Breast epithelium (tissue), 4 donors: ENCODE results near the gene NOSIP. TPM values are rescaled to one million over a fixed set of nuclear protein-coding genes. Genes with fewer than 3 reads are reported as not detected.

Experiments
- DNase-seq, 2 donors: peaks; one replicate each; pipeline ENCODE4 v3.0.0-alpha.2; 2019; ENCODE audit warnings: low spot score in 2 of 2
- H3K27ac ChIP-seq, 2 donors: fragments of 200-600 bp; sonication (generic) in 1 of 2; one replicate each; pipeline ENCODE4 v1.5.1; 2016 to 2019; ENCODE audit warnings: mild to moderate bottlenecking in 1 of 2
- H3K27me3 ChIP-seq, 2 donors: fragments of 200-600 bp; sonication (generic) in 1 of 2; one replicate each; pipeline versions ENCODE4 v1.5.1 to v1.6.0; 2017 to 2019; ENCODE audit warnings: control low read depth in 1 of 2, mild to moderate bottlenecking in 1 of 2
- H3K36me3 ChIP-seq: fragments of 200-600 bp; one replicate; pipeline ENCODE4 v1.5.1; 2019
- H3K4me1 ChIP-seq, 2 donors: fragments of 200-600 bp; sonication (generic); one replicate each; pipeline ENCODE4 v1.5.1; 2016 to 2019; ENCODE audit warnings: control low read depth in 1 of 2
- H3K4me3 ChIP-seq, 3 donors: fragments of 200-600 bp; sonication (generic); 1 replicate in 2 of 3; 2 replicates in 1 of 3; pipeline ENCODE4 v1.5.1; 2016 to 2019; ENCODE audit warnings: mild to moderate bottlenecking in 3 of 3, moderate library complexity in 2 of 3
- H3K9me3 ChIP-seq, 2 donors: fragments of 200-600 bp; sonication (generic) in 1 of 2; one replicate each; pipeline ENCODE4 v1.5.1; 2016 to 2019; ENCODE audit warnings: control low read depth in 1 of 2
- POLR2A ChIP-seq: fragments of 450-650 bp; IDR thresholded peaks from one replicate; pipeline ENCODE4 v1.6.1; 2016; ENCODE audit warnings: antibody characterized with exemption, mild to moderate bottlenecking, moderate library complexity
- POLR2AphosphoS5 ChIP-seq, 3 donors: sonication (generic); formaldehyde crosslinking; IDR thresholded peaks; one replicate each; pipeline ENCODE4 v1.6.1; 2017; ENCODE audit warnings: antibody characterized with exemption in 3 of 3
- intact Hi-C: fragments of 100-400 bp; cut with DNase I; formaldehyde crosslinking; loops from one replicate; pipeline ENCODE4 v1.15.1; 2023; ENCODE audit warnings: low total_unique reads
- total RNA-seq, 3 donors: library from RNA; depleted of rRNA; stranded (reverse); fragments of >200 nt; gene quantifications; one replicate each; pipeline ENCODE4 v1.1.0, GENCODE V29; 2016
- TF ChIP-seq, protein P1 (sequence below), 3 donors: fragments of 450-650 bp; IDR thresholded peaks; one replicate each; pipeline ENCODE4 v1.5.1; 2016 to 2017; ENCODE audit warnings: antibody characterized with exemption in 3 of 3, mild to moderate bottlenecking in 3 of 3, moderate library complexity in 3 of 3

NOSIP gene
- total RNA-seq, 3 donors from 2014 or later: 54.7 to 60.0 (median 57.4) TPM

DNA sequence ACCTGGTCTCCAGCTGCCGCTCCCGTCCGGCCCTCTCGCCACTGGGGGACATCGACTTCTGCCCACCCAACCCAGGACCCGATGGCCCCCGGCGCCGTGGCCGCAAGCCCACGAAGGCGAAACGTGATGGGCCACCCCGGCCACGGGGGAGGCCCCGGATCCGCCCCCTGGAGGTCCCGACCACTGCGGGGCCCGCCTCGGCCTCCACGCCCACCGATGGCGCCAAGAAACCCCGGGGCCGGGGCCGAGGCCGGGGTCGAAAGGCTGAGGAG, 17.3 kb upstream of the NOSIP start:
- Histone ChIP-seq H3K27me3 (no peaks in the 10 kb centered on the region), H3K36me3 (peaks cover 5% of the 10 kb centered on the region), H3K4me3 (no peak overlapping the region), H3K27ac (no peak overlapping the region), H3K4me1 (peaks cover under 1 to 3% of the 10 kb centered on the region in 2 donors), H3K9me3 (no peaks in the 10 kb centered on the region)
- DNase-seq: no peak
- intact Hi-C loops: no loop called here
- no peak for TF ChIP-seq POLR2A
- TF ChIP-seq, protein P1, sequence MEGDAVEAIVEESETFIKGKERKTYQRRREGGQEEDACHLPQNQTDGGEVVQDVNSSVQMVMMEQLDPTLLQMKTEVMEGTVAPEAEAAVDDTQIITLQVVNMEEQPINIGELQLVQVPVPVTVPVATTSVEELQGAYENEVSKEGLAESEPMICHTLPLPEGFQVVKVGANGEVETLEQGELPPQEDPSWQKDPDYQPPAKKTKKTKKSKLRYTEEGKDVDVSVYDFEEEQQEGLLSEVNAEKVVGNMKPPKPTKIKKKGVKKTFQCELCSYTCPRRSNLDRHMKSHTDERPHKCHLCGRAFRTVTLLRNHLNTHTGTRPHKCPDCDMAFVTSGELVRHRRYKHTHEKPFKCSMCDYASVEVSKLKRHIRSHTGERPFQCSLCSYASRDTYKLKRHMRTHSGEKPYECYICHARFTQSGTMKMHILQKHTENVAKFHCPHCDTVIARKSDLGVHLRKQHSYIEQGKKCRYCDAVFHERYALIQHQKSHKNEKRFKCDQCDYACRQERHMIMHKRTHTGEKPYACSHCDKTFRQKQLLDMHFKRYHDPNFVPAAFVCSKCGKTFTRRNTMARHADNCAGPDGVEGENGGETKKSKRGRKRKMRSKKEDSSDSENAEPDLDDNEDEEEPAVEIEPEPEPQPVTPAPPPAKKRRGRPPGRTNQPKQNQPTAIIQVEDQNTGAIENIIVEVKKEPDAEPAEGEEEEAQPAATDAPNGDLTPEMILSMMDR (IDR thresholded peaks at IDR 0.05): no peak
- no peak for TF ChIP-seq POLR2AphosphoS5 (IDR thresholded peaks at IDR 0.05)

DNA sequence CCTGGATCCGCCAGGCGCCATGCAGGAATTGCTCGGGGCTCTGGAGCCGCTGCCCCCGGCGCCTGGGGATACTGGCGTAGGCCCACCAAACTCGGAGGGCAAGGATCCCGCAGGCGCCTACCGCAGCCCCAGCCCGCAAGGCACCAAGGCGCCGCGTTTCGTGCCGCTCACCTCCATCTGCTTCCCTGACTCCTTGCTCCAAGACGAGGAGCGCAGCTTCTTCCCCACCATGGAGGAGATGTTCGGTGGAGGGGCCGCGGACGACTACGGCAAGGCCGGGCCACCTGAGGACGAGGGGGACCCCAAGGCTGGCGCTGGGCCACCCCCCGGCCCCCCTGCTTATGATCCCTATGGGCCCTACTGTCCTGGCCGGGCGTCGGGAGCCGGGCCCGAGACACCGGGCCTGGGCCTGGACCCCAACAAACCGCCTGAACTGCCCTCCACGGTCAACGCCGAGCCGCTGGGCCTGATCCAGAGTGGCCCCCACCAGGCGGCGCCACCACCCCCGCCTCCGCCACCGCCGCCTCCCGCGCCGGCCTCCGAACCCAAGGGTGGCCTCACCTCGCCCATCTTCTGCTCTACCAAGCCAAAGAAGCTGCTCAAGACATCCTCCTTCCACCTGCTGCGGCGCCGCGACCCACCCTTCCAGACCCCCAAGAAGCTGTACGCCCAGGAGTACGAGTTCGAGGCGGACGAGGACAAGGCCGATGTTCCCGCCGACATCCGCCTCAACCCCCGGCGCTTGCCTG, 16.8 kb upstream of the NOSIP start:
- no peak for DNase-seq
- Histone ChIP-seq H3K4me3 (no peak overlapping the region), H3K36me3 (peaks cover 5% of the 10 kb centered on the region), H3K9me3 (no peaks in the 10 kb centered on the region), H3K27ac (no peak overlapping the region), H3K4me1 (peaks cover 4 to 6% of the 10 kb centered on the region in 2 donors), H3K27me3 (no peaks in the 10 kb centered on the region)
- TF ChIP-seq POLR2AphosphoS5 (IDR thresholded peaks at IDR 0.05): no peak
- TF ChIP-seq, protein P1 (IDR thresholded peaks at IDR 0.05): no peak
- TF ChIP-seq POLR2A: no peak
- intact Hi-C loops: no loop called here

DNA sequence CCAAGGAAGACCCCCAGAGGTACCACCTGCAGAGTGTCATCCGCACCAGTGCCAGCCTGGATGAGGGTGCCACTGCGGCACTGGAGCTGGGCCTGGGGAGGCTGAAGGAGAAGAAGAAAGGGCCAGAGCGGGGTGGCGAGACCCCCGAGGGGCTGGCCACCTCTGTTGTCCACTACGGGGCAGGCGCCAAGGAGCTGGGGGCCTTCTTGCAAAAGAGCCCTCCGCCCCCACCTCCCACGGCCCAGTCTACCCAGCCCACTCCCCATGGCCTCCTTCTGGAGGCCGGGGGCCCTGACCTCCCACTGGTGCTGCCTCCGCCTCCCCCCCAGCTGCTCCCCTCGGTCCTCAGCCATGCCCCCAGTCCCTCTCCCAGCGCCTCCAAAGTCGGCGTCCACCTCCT, 16.1 kb upstream of the NOSIP start:
- H3K27ac ChIP-seq: peak overlapping the region in 1 of 2 donors; percentile 12
- DNase-seq: no peak
- no peaks in the 10 kb centered on the region for H3K27me3 ChIP-seq
- H3K36me3 ChIP-seq: peaks cover 5% of the 10 kb centered on the region
- intact Hi-C loops: no loop called here
- TF ChIP-seq POLR2A: no peak
- TF ChIP-seq, protein P1 (IDR thresholded peaks at IDR 0.05): no peak
- no peak for TF ChIP-seq POLR2AphosphoS5 (IDR thresholded peaks at IDR 0.05)
- H3K4me1 ChIP-seq: peaks cover 4 to 6% of the 10 kb centered on the region in 2 donors
- no peak overlapping the region for H3K4me3 ChIP-seq
- no peaks in the 10 kb centered on the region for H3K9me3 ChIP-seq

DNA sequence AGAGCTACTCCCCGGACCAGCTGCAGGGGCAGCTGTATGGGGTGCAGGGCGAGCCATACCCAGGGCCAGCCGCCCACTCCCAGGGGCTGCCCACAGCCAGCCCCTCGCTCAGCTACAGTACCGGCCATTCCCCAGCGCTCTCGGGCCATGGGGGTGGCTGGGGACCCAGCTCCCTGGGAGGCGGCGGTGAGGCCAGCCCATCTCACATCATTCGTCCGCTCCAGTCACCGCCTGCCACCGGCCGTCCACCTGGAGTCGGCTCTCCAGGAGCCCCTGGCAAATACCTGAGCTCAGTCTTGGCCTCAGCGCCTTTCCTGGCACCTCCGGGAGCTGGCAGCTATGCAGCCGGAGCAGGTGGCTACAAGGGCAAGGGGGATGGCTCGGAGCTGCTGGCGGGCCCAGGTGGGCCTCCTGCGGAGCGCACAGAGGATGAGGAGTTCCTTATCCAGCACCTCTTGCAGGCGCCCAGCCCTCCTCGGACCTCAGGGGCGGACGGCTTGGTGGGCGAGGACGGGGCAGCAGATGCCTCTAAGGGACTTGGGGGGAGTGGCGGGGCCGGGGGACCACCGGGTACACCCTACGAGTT, 15.6 kb upstream of the NOSIP start:
- H3K36me3 ChIP-seq: peaks cover 5% of the 10 kb centered on the region
- H3K27ac ChIP-seq: peak overlapping the region in 1 of 2 donors; percentile 12
- no peaks in the 10 kb centered on the region for H3K9me3 ChIP-seq
- no peaks in the 10 kb centered on the region for H3K27me3 ChIP-seq
- intact Hi-C loops: no loop called here
- H3K4me3 ChIP-seq: no peak overlapping the region
- peaks cover 4 to 6% of the 10 kb centered on the region in 2 donors for H3K4me1 ChIP-seq
- DNase-seq: no peak
- TF ChIP-seq POLR2AphosphoS5 (IDR thresholded peaks at IDR 0.05): no peak
- TF ChIP-seq, protein P1 (IDR thresholded peaks at IDR 0.05): no peak
- TF ChIP-seq POLR2A: no peak

DNA sequence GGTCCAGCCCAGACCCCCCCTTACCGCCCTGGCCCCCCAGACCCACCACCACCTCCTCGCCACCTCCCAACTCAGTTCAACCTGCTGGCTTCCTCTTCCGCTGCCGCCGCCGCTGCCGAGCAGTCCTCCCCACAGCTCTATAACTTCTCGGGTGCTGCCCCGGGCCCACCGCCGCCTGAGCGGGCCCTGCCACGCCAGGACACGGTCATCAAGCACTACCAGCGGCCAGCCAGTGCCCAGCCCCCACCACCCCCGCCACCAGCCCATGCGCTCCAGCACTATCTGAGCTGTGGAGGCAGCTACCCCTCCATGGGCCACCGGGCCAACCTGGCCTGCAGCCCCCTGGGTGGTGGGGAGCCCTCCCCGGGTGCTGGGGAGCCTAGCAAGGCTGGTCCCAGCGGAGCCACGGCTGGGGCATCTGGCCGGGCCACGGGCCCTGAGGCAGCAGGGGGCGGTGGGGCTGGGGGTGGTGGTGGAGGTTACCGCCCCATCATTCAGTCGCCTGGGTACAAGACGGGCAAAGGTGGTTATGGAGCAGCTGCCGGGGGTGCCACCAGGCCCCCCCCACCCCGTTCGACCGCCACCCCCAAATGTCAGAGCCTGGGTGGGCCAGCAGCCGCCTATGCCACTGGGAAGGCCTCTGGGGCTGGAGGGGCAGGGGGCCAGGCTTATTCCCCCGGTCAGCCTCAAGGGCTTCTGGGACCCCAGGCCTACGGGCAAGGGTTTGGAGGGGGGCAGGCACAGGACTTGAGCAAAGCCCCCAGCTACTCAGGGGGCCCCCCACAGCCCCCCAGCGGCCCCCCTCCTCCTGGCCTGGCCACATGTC, 14.8 kb upstream of the NOSIP start:
- peaks cover 5% of the 10 kb centered on the region for H3K36me3 ChIP-seq
- H3K4me3 ChIP-seq: no peak overlapping the region
- H3K27ac ChIP-seq: no peak overlapping the region
- TF ChIP-seq, protein P1 (IDR thresholded peaks at IDR 0.05): no peak
- no peak for TF ChIP-seq POLR2A
- H3K4me1 ChIP-seq: peaks cover 4 to 6% of the 10 kb centered on the region in 2 donors
- DNase-seq: no peak
- intact Hi-C loops: no loop called here
- no peaks in the 10 kb centered on the region for H3K9me3 ChIP-seq
- no peaks in the 10 kb centered on the region for H3K27me3 ChIP-seq
